ENCODE measurements around the gene NDUFS4. TPM values are rescaled to one million over a fixed set of nuclear protein-coding genes. Genes with fewer than 3 reads are reported as not detected.

Gene NDUFS4
- total RNA-seq, 2 experiments from 2014 or later: 25.0 to 25.1 TPM

DNA sequence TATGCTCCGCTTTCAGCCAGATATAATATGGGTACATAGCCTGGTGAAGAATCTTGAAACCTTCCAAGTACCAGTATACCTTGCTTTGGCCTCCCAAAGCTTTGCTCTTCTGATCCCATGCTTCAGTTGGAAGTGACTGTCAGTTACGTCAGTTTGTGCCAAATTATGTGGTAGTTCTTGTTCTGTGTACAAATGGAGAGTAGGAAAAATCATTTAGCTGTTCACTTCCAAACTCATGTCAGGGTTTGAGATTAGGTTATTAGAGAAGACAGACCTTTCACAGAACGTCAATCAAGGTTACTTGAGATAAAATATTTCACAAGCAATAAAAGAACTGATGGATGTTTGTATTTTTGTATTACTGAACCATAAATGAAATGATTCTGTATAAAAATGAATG lies 117.2 kb downstream of the NDUFS4 start:
- H3K36me3 Mint-ChIP-seq (ENCODE audit: low read depth): peaks cover 93% of the 10 kb centered on the region
- H3K9me3 ChIP-seq (ENCODE audit: control insufficient read depth in 1 of 2, insufficient read depth in 1 of 2, low read length in 2 of 2): no peaks in the 10 kb centered on the region
- no peak overlapping the region for H3K4me3 Mint-ChIP-seq

DNA sequence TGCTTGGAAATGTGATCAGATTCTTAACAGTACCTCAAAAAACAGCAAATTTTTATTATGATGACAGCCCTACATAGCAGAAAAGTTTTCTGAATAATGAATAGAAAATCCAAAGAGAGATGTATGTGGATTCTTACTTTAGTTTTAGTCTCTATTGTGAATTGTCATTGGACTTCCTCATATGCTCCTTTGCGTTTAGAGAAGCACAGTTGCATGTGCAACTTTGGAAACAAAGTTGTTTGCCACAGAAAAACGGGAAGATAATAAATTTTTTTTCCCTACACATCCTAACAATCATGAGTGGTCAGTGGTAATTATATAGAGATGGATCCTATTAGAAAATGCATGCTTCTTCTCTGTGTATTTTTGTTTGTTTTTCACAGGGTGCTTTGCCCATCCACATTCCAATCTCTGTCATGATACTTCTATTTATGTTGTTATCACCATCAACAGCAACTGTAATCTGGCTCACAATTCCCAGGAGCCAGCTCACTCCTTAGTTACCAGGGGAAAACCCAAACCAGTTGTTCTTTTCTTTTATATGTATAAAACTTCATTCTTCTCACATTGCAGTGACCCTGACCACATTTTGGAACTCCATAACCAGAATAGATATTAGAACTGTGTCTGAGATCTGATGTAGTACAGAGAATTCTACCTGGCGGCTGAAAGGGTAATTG lies 118.7 kb downstream of the NDUFS4 start:
- intact Hi-C loops (cut with DNase I, micrococcal nuclease): no loop called here
- Histone ChIP-seq H3K27me3 (ENCODE audit: control insufficient read depth in 1 of 2, insufficient read depth in 2 of 2, low read length in 2 of 2) (no peaks in the 10 kb centered on the region), H3K36me3 (ENCODE audit: insufficient read depth, low read length) (peaks cover 20% of the 10 kb centered on the region), H3K4me3 (ENCODE audit: low read length) (no peak overlapping the region), H3K4me1 (ENCODE audit: insufficient read depth, low read length) (no peaks in the 10 kb centered on the region), H3K27ac (ENCODE audit: low read depth in 1 of 2, low read length in 2 of 2) (no peak overlapping the region), H3K9me3 (ENCODE audit: control insufficient read depth in 1 of 2, insufficient read depth in 1 of 2, low read length in 2 of 2) (no peaks in the 10 kb centered on the region)
- TF ChIP-seq, protein P1, sequence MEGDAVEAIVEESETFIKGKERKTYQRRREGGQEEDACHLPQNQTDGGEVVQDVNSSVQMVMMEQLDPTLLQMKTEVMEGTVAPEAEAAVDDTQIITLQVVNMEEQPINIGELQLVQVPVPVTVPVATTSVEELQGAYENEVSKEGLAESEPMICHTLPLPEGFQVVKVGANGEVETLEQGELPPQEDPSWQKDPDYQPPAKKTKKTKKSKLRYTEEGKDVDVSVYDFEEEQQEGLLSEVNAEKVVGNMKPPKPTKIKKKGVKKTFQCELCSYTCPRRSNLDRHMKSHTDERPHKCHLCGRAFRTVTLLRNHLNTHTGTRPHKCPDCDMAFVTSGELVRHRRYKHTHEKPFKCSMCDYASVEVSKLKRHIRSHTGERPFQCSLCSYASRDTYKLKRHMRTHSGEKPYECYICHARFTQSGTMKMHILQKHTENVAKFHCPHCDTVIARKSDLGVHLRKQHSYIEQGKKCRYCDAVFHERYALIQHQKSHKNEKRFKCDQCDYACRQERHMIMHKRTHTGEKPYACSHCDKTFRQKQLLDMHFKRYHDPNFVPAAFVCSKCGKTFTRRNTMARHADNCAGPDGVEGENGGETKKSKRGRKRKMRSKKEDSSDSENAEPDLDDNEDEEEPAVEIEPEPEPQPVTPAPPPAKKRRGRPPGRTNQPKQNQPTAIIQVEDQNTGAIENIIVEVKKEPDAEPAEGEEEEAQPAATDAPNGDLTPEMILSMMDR (IDR thresholded peaks at IDR 0.05): no peak
- H3K27me3 Mint-ChIP-seq: no peaks in the 10 kb centered on the region
- POLR2A ChIA-PET: no interaction called here
- H3K4me3 Mint-ChIP-seq: no peak overlapping the region
- peaks cover 93% of the 10 kb centered on the region for H3K36me3 Mint-ChIP-seq (ENCODE audit: low read depth)
- ATAC-seq (ENCODE audit: poor library complexity) (no peak), DNase-seq (no peak)
- H3K4me1 Mint-ChIP-seq (ENCODE audit: low read depth): no peaks in the 10 kb centered on the region
- peaks cover 17% of the 10 kb centered on the region for H3K9me3 Mint-ChIP-seq
- no peak overlapping the region for H3K27ac Mint-ChIP-seq
- CTCF ChIA-PET: no interaction called here

More for the DNA sequence above, 117.2 kb downstream of the NDUFS4 start:
- no peaks in the 10 kb centered on the region for H3K4me1 ChIP-seq (ENCODE audit: insufficient read depth, low read length)
- intact Hi-C loops (cut with DNase I, micrococcal nuclease): no loop called here
- Mint-ChIP-seq H3K4me1 (ENCODE audit: low read depth) (no peaks in the 10 kb centered on the region), H3K27ac (no peak overlapping the region), H3K27me3 (no peaks in the 10 kb centered on the region), H3K9me3 (peaks cover 17% of the 10 kb centered on the region)
- H3K27ac ChIP-seq (ENCODE audit: low read depth in 1 of 2, low read length in 2 of 2): no peak overlapping the region
- H3K4me3 ChIP-seq (ENCODE audit: low read length): no peak overlapping the region
- peaks cover 12% of the 10 kb centered on the region for H3K36me3 ChIP-seq (ENCODE audit: insufficient read depth, low read length)
- POLR2A ChIA-PET: no interaction called here
- no peaks in the 10 kb centered on the region for H3K27me3 ChIP-seq (ENCODE audit: control insufficient read depth in 1 of 2, insufficient read depth in 2 of 2, low read length in 2 of 2)
- DNase-seq (no peak), ATAC-seq (ENCODE audit: poor library complexity) (no peak)
- TF ChIP-seq, protein P1 (IDR thresholded peaks at IDR 0.05): no peak
- CTCF ChIA-PET: no interaction called here

DNA sequence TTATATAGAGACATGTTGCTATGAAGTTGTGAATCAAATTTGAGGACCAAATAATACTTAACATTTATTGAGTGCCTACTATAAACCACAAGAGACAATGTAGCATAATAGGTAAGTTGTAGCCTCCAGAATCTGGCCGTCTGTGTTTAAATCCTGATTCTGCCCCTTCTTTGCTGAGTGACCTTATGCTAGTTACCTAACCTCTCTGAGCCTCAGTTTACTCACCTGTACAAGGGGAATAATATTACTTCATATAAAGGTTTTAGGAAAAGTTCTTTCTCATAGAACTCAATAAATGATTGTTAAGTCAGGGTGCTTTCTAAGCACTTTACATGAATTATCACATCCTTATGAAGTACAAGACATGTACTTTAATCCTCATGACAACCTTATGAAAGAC lies 120.6 kb downstream of the NDUFS4 start:
- no peaks in the 10 kb centered on the region for H3K4me1 ChIP-seq (ENCODE audit: insufficient read depth, low read length)
- no peak overlapping the region for H3K27ac ChIP-seq (ENCODE audit: low read depth in 1 of 2, low read length in 2 of 2)
- H3K4me1 Mint-ChIP-seq (ENCODE audit: low read depth): no peaks in the 10 kb centered on the region
- peaks cover 24% of the 10 kb centered on the region for H3K36me3 ChIP-seq (ENCODE audit: insufficient read depth, low read length)
- TF ChIP-seq, protein P1 (IDR thresholded peaks at IDR 0.05): no peak
- intact Hi-C loops (cut with DNase I, micrococcal nuclease): no loop called here
- ChIA-PET POLR2A (no interaction called here), CTCF (no interaction called here)
- DNase-seq (no peak), ATAC-seq (ENCODE audit: poor library complexity) (no peak)
- no peak overlapping the region for H3K27ac Mint-ChIP-seq
- H3K27me3 Mint-ChIP-seq: no peaks in the 10 kb centered on the region
- no peak overlapping the region for H3K4me3 ChIP-seq (ENCODE audit: low read length)
- H3K36me3 Mint-ChIP-seq (ENCODE audit: low read depth): peaks cover 98% of the 10 kb centered on the region
- H3K27me3 ChIP-seq (ENCODE audit: control insufficient read depth in 1 of 2, insufficient read depth in 2 of 2, low read length in 2 of 2): no peaks in the 10 kb centered on the region
- H3K9me3 Mint-ChIP-seq: peaks cover 14% of the 10 kb centered on the region
- H3K9me3 ChIP-seq (ENCODE audit: control insufficient read depth in 1 of 2, insufficient read depth in 1 of 2, low read length in 2 of 2): no peaks in the 10 kb centered on the region
- no peak overlapping the region for H3K4me3 Mint-ChIP-seq

Measured in CD4-positive, alpha-beta T cell (primary cell).